Osteocyte (in vitro differentiated cells): ENCODE data around the gene MOBP. TPM values are rescaled to one million over a fixed set of nuclear protein-coding genes. Genes with fewer than 3 reads are reported as not detected.
"Not testable (repeated sequence)": the region's sequence is repeated elsewhere in the genome, so short reads cannot be mapped to it uniquely, and the experiment has no call there.

ENCODE experiments used
- DNase-seq: peaks from one replicate; pipeline ENCODE4 v3.0.0; 2021; ENCODE audit warnings: mixed read lengths; ENCODE audit not compliant: unreplicated experiment; ENCODE audit errors: extremely low spot score
- H3K27ac Mint-ChIP-seq: one replicate; pipeline ENCODE4 v1.8.0; 2021; ENCODE audit warnings: mild to moderate bottlenecking, mixed read lengths; ENCODE audit not compliant: unreplicated experiment
- H3K27me3 Mint-ChIP-seq: one replicate; pipeline ENCODE4 v1.8.0; 2021; ENCODE audit warnings: mixed read lengths; ENCODE audit not compliant: unreplicated experiment
- H3K36me3 Mint-ChIP-seq: one replicate; pipeline ENCODE4 v1.8.0; 2021; ENCODE audit warnings: mixed read lengths; ENCODE audit not compliant: unreplicated experiment
- H3K4me1 Mint-ChIP-seq: one replicate; pipeline ENCODE4 v1.8.0; 2021; ENCODE audit warnings: mixed read lengths; ENCODE audit not compliant: unreplicated experiment
- H3K4me3 Mint-ChIP-seq: one replicate; pipeline ENCODE4 v1.8.0; 2021; ENCODE audit warnings: mild to moderate bottlenecking, moderate library complexity, mixed read lengths; ENCODE audit not compliant: unreplicated experiment
- H3K9me3 Mint-ChIP-seq: one replicate; pipeline ENCODE4 v1.8.0; 2021; ENCODE audit warnings: mixed read lengths; ENCODE audit not compliant: unreplicated experiment
- long read RNA-seq: library from polyadenylated mRNA; unstranded; transcript quantifications from one replicate; pipeline ENCODE4 v2.0.0, GENCODE V29; 2021
- total RNA-seq: library from RNA; stranded (reverse); gene quantifications from 2 replicates; pipeline ENCODE4 v1.2.1, GENCODE V29; 2021
- TF ChIP-seq, protein P1 (sequence below): fragments of 200-600 bp; sonication (generic); IDR thresholded peaks from 2 replicates; pipeline ENCODE4 v1.5.0; 2021; ENCODE audit warnings: antibody characterized with exemption, mild to moderate bottlenecking, moderate library complexity

Gene MOBP
- total RNA-seq: not detected in 2 replicates
- long read RNA-seq: 0 reads

DNA sequence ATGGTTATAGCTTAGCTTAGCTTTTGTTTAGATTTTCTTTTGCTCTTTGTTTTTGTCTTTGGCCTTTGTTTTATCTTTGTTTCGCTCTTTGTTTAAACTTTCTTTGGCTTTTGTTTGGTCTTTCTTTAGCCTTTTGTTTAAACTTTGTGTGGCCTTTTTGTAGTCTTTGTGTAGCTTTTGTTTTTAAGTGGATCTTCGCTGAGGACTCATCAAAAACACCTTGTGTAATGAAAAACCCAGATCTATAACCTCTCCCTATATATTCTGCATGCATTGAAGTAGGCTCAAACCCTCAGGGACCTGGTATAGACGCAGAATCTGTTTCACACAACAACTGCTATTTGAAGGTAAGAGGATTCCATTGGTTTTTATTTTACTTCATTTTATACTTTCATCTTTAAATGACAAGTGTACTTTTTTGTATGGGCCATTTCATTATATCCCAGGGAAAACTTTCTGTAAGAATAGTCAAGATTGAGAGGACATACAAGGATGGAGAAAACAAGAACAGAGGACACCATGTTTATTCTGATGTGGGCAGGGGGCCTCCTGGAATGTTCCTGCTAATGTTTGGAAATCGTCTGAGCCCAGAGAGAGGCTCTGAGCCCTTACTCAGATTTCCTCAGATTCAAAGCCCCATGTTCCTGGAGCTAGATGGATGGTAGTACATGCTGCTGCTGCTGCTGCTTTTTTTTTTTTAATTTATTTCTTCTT is at the start of gene MOBP:
Gene MOBP (plus strand): TSS at position 287 of the 714 bp plus-strand sequence. CDS start 34,390 bp downstream, outside the sequence.
- no peak for DNase-seq
- Mint-ChIP-seq H3K9me3 (no peaks in the 10 kb centered on the region), H3K4me3 (no peak within 1 kb of the TSS), H3K27ac (no peak within 1 kb of the TSS), H3K4me1 (no peaks in the 10 kb centered on the region), H3K36me3 (no peaks in the 10 kb centered on the region), H3K27me3 (peaks cover 14% of the 10 kb centered on the region)
- TF ChIP-seq, protein P1, sequence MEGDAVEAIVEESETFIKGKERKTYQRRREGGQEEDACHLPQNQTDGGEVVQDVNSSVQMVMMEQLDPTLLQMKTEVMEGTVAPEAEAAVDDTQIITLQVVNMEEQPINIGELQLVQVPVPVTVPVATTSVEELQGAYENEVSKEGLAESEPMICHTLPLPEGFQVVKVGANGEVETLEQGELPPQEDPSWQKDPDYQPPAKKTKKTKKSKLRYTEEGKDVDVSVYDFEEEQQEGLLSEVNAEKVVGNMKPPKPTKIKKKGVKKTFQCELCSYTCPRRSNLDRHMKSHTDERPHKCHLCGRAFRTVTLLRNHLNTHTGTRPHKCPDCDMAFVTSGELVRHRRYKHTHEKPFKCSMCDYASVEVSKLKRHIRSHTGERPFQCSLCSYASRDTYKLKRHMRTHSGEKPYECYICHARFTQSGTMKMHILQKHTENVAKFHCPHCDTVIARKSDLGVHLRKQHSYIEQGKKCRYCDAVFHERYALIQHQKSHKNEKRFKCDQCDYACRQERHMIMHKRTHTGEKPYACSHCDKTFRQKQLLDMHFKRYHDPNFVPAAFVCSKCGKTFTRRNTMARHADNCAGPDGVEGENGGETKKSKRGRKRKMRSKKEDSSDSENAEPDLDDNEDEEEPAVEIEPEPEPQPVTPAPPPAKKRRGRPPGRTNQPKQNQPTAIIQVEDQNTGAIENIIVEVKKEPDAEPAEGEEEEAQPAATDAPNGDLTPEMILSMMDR: no peak

- H3K36me3 Mint-ChIP-seq, H3K27me3 Mint-ChIP-seq, H3K4me1 Mint-ChIP-seq, H3K9me3 Mint-ChIP-seq, H3K4me3 Mint-ChIP-seq, H3K27ac Mint-ChIP-seq, DNase-seq: not testable (repeated sequence)
Measured at GRCh38 chr3:39418556-39419225, 48.8 kb upstream of the MOBP start.

DNA sequence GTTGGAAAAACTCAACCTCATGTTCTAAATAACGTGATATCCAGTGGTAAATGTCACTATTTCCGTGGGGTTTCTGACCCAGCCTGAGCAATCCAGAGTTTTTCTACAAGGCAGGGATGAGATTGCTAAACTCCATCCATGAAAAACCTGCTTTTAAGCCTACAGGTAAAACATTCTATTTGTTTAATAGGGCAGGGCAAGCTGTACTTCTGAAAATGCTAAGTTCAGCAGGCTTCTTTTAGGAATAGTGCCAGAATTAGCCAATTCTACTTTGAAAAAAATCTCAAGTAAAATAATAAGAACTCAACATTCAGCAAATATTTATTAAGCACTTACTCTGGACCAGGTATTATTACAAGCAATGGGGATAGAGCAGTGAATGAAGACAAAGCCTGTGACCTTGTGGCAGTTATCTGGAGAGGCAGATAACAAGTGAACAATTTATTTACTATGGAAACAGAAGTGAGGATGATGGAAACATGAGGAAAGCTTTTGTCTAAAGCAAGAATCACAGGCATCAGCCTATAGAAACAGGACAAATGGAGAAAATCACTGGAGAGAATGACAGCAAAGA is 47.7 kb upstream of the MOBP start:
- no peak for DNase-seq
- Mint-ChIP-seq H3K27ac (no peak overlapping the region), H3K27me3 (no peaks in the 10 kb centered on the region), H3K36me3 (peaks cover 3% of the 10 kb centered on the region), H3K4me1 (no peaks in the 10 kb centered on the region), H3K4me3 (no peak overlapping the region), H3K9me3 (no peaks in the 10 kb centered on the region)
- TF ChIP-seq, protein P1: no peak

GRCh38 chr3:39420543-39420942 is 46.9 kb upstream of the MOBP start:
- TF ChIP-seq, protein P1: no peak
- peaks cover 3% of the 10 kb centered on the region for H3K36me3 Mint-ChIP-seq
- no peak overlapping the region for H3K27ac Mint-ChIP-seq
- DNase-seq: no peak
- H3K9me3 Mint-ChIP-seq: no peaks in the 10 kb centered on the region
- H3K27me3 Mint-ChIP-seq: no peaks in the 10 kb centered on the region
- no peaks in the 10 kb centered on the region for H3K4me1 Mint-ChIP-seq
- H3K4me3 Mint-ChIP-seq: no peak overlapping the region

DNA sequence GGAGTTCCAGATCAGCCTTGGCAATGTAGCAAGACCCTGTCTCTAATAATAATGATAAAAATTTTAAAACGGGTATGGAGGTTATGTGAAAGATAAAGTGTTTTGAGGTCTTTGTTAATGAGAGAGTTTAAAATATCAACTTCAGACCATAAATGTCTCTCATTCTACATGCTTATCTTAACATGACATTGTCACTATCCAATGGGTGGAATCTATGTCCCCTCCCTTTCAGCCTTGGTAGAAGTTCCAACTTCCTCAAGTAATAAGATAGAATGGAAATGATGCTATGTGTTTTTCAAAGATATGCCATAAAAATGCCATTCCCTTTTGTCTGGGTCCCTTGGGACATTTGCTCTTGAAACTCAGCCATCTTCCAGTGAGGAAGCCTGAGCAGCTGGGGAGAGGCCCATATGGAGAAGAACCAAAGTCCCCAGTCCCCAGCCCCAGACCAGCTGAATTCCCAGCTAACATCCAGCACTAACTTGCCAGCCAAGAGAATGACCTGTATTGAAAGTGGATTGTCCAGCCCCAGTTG is 44.0 kb upstream of the MOBP start:
- H3K4me1 Mint-ChIP-seq: no peaks in the 10 kb centered on the region
- no peak overlapping the region for H3K27ac Mint-ChIP-seq
- no peaks in the 10 kb centered on the region for H3K27me3 Mint-ChIP-seq
- no peaks in the 10 kb centered on the region for H3K9me3 Mint-ChIP-seq
- TF ChIP-seq, protein P1: no peak
- H3K4me3 Mint-ChIP-seq: no peak overlapping the region
- DNase-seq: no peak
- H3K36me3 Mint-ChIP-seq: peaks cover 3% of the 10 kb centered on the region
